K562 (cell line): ENCODE data around the gene MYH6. TPM values are rescaled to one million over a fixed set of nuclear protein-coding genes. Genes with fewer than 3 reads are reported as not detected.

Source experiments
- ATAC-seq: fragments of 200-7000 bp; cut with Tn5 transposase; 3 replicates; pipeline ENCODE4 v1.9.1; 2020; ENCODE audit warnings: moderate library complexity
- BruUV-seq: library from RNA; stranded (reverse); fragments of 400-500 nt; replicated peaks from 2 replicates; lab custom pipeline; 2021; lab: Mats Ljungman, UMichigan
- CTCF ChIA-PET: fragments of 300-600 bp; formaldehyde crosslinking; extraction: SDS; loops from one replicate; lab custom pipeline; 2021; ENCODE audit warnings: low intra/inter-chr PET ratio; lab: Yijun Ruan, JAX
- POLR2A ChIA-PET: fragments of 300-600, 350-650 bp; sonication (Branson Sonifier 250); formaldehyde crosslinking; extraction: SDS; loops from one replicate; lab custom pipeline; 2021; ENCODE audit warnings: antibody characterized with exemption, inconsistent platforms; lab: Yijun Ruan, JAX
- DNase-seq, 4 experiments: peaks; one replicate each; pipeline versions ENCODE4 v3.0.0 to v3.0.0-alpha.2; 2011 to 2018; ENCODE audit warnings: low spot score in 3 of 4, mixed read lengths in 3 of 4; ENCODE audit errors: extremely low read depth in 1 of 4
- FAIRE-seq: peaks from 2 replicates; lab custom pipeline; 2011; peaks lifted over from hg19 to GRCh38; lab: Jason Lieb, UNC
- H2AFZ ChIP-seq: 2 replicates; pipeline ENCODE4 v1.6.0; 2011; ENCODE audit warnings: low read depth, low read length, control low read depth, inconsistent platforms
- H3K27ac ChIP-seq: fragments of 200-600 bp; 3 replicates; pipeline ENCODE4 v1.8.0; 2011; ENCODE audit warnings: low read depth, mild to moderate bottlenecking, control low read depth, inconsistent platforms, low read length, moderate library complexity, mixed read lengths; ENCODE audit errors: extremely low read depth
- H3K27me3 ChIP-seq, 2 experiments: fragments of 300-600 bp in 1 of 2; 2 replicates in 1 of 2; 3 replicates in 1 of 2; pipeline versions ENCODE4 v1.6.0 to v1.8.0; 2011; ENCODE audit warnings: inconsistent platforms in 2 of 2, low read length in 2 of 2, mild to moderate bottlenecking in 1 of 2, mixed read lengths in 1 of 2, moderate library complexity in 1 of 2; ENCODE audit not compliant: control insufficient read depth in 2 of 2, insufficient read depth in 2 of 2
- H3K36me3 ChIP-seq: fragments of 300-600 bp; 3 replicates; pipeline ENCODE4 v1.8.0; 2011; ENCODE audit warnings: mild to moderate bottlenecking, low read length, inconsistent platforms; ENCODE audit not compliant: control insufficient read depth, insufficient read depth
- H3K4me1 ChIP-seq, 2 experiments: fragments of 200-600 bp in 1 of 2; replicated peaks in 1 of 2; 2 replicates in 1 of 2; 3 replicates in 1 of 2; pipeline versions ENCODE4 v1.5.1 to v1.8.0; 2011; ENCODE audit warnings: inconsistent platforms in 2 of 2, low read length in 2 of 2, mild to moderate bottlenecking in 1 of 2, mixed read lengths in 1 of 2, moderate library complexity in 1 of 2; ENCODE audit not compliant: control insufficient read depth in 2 of 2, insufficient read depth in 2 of 2
- H3K4me2 ChIP-seq: 2 replicates; pipeline ENCODE4 v1.6.1; 2011; ENCODE audit warnings: low read length, control low read depth, inconsistent platforms, mixed read lengths; ENCODE audit not compliant: insufficient read depth
- H3K4me3 ChIP-seq: fragments of 200-600 bp; sonication (generic), shearing (Covaris generic); 2 replicates; pipeline ENCODE4 v1.5.1; 2016; ENCODE audit warnings: control low read depth, inconsistent platforms
- H3K79me2 ChIP-seq: fragments of 200-600 bp; 3 replicates; pipeline ENCODE4 v1.8.0; 2011; ENCODE audit warnings: low read length, inconsistent platforms; ENCODE audit not compliant: control insufficient read depth, insufficient read depth
- H3K9ac ChIP-seq, 2 experiments: 2 replicates each; pipeline versions ENCODE4 v1.6.0 to v1.6.1; 2011; ENCODE audit warnings: low read depth in 2 of 2, low read length in 2 of 2, control low read depth in 1 of 2, inconsistent platforms in 1 of 2, mild to moderate bottlenecking in 1 of 2, mixed read lengths in 1 of 2; ENCODE audit not compliant: insufficient read depth in 1 of 2
- H3K9me1 ChIP-seq: one replicate; pipeline ENCODE4 v1.6.0; 2011; ENCODE audit warnings: inconsistent platforms, mild to moderate bottlenecking, low read length, moderate library complexity; ENCODE audit not compliant: control insufficient read depth, insufficient read depth
- H3K9me3 ChIP-seq: replicated peaks from 2 replicates; pipeline ENCODE4 v1.5.1; 2011; ENCODE audit warnings: low read depth, low read length, inconsistent platforms; ENCODE audit not compliant: control insufficient read depth, insufficient read depth
- H4K20me1 ChIP-seq: replicated peaks from 2 replicates; pipeline ENCODE4 v1.6.1; 2011; ENCODE audit warnings: low read length, inconsistent platforms, mixed read lengths; ENCODE audit not compliant: control insufficient read depth, insufficient read depth
- BCL6 ChIP-seq: fragments of 250-450 bp; sonication (Bioruptor Pico); IDR thresholded peaks from 2 replicates; pipeline ENCODE4 v1.4.0; 2020
- DDX20 ChIP-seq: fragments of 450-650 bp; IDR thresholded peaks from 2 replicates; pipeline ENCODE4 v1.6.1; 2016; ENCODE audit warnings: missing genetic modification characterization, low read depth, mild to moderate bottlenecking, missing compliant biosample characterization, moderate library complexity
- ELF2 ChIP-seq: fragments of 250-450 bp; sonication (Bioruptor Pico); IDR thresholded peaks from 2 replicates; pipeline ENCODE4 v1.5.0; 2021; ENCODE audit warnings: mild to moderate bottlenecking
- EP400 ChIP-seq: fragments of 450-650 bp; IDR thresholded peaks from 2 replicates; pipeline ENCODE4 v1.6.1; 2017; ENCODE audit warnings: antibody characterized with exemption, mild to moderate bottlenecking, moderate library complexity
- IRF9 ChIP-seq: fragments of 450-650 bp; IDR thresholded peaks from 2 replicates; pipeline ENCODE4 v1.6.1; 2016; ENCODE audit warnings: missing biosample characterization, missing genetic modification characterization
- KLF10 ChIP-seq: fragments of 250-450 bp; sonication (Bioruptor Pico); IDR thresholded peaks from 2 replicates; pipeline ENCODE4 v1.6.1; 2021; ENCODE audit warnings: matching md5 sums
- NCOA6 ChIP-seq: fragments of 450-650 bp; IDR thresholded peaks from 2 replicates; pipeline ENCODE4 v1.6.1; 2017; ENCODE audit warnings: mild to moderate bottlenecking
- RAD51 ChIP-seq: fragments of 450-650 bp; IDR thresholded peaks from 2 replicates; pipeline ENCODE4 v1.7.1; 2016; ENCODE audit warnings: low read depth, mild to moderate bottlenecking, borderline replicate concordance
- RCOR1 ChIP-seq, 2 experiments: IDR thresholded peaks; 2 replicates each; pipeline ENCODE4 v1.6.1; 2012; ENCODE audit warnings: low read depth in 2 of 2, low read length in 2 of 2, borderline replicate concordance in 1 of 2, improper control_type of control experiment in 1 of 2
- ZNF23 ChIP-seq: fragments of 250-450 bp; sonication (Bioruptor Pico); IDR thresholded peaks from 2 replicates; pipeline ENCODE4 v1.4.0; 2020; ENCODE audit warnings: mild to moderate bottlenecking
- ZNF282 ChIP-seq: sonication (generic); formaldehyde crosslinking; IDR thresholded peaks from 2 replicates; pipeline ENCODE4 v1.8.1; 2023; ENCODE audit warnings: missing genetic modification reagents
- ZNF609 ChIP-seq: sonication (generic); formaldehyde crosslinking; IDR thresholded peaks from 2 replicates; pipeline ENCODE4 v1.8.1; 2023; ENCODE audit warnings: missing genetic modification reagents, mild to moderate bottlenecking, borderline replicate concordance
- ZNF740 ChIP-seq, 3 experiments: fragments of 200-800 bp in 1 of 3; sonication (Bioruptor generic) in 1 of 3; sonication (generic) in 1 of 3; formaldehyde crosslinking in 1 of 3; IDR thresholded peaks; 2 replicates each; pipeline versions ENCODE4 v1.6.1 to v1.8.0; 2016 to 2022; ENCODE audit warnings: mild to moderate bottlenecking in 2 of 3, missing compliant biosample characterization in 2 of 3, missing genetic modification characterization in 2 of 3, missing genetic modification reagents in 1 of 3
- WGBS: fragments of 100-300 bp; shearing (Covaris generic); methylation state at CpG from one replicate; pipeline ENCODE4 v1.1.6; 2016; ENCODE audit warnings: low coverage, mixed read lengths; ENCODE audit not compliant: insufficient coverage; ENCODE audit errors: missing lambda C conversion rate; 5-methylcytosine and 5-hydroxymethylcytosine counted together
- in situ Hi-C: fragments of 300-500 bp; cut with MboI; formaldehyde crosslinking; loops from 4 replicates; pipeline ENCODE4 v1.15.0; 2018; ENCODE audit warnings: inconsistent platforms, mixed read lengths
- intact Hi-C: fragments of 100-400 bp; cut with micrococcal nuclease; formaldehyde crosslinking; loops from 2 replicates; pipeline ENCODE4 v1.14.2; 2022
- polyA plus RNA-seq, 8 experiments: library from polyadenylated mRNA; depleted of rRNA in 4 of 8; stranded (reverse) in 5 of 8; unstranded in 3 of 8; fragments of >200 nt; fragmentation: Nextera tagmentation in 2 of 8; fragmentation: Illumina TruSeq in 1 of 8; extraction: Ambion mirVana in 2 of 8; extraction: Trizol in 1 of 8; gene quantifications; 2 replicates each; pipeline versions ENCODE4 v1.2.1 to v1.2.3, GENCODE V29; 2011 to 2014; ENCODE audit warnings: inconsistent platforms in 1 of 8, missing spikeins in 1 of 8
- total RNA-seq, 7 experiments: library from RNA; depleted of rRNA in 6 of 7; stranded (reverse); fragments of >200 nt in 6 of 7; fragmentation: Illumina TruSeq in 2 of 7; extraction: Trizol in 2 of 7; gene quantifications; 2 replicates each; pipeline versions ENCODE4 v1.2.1 to v1.2.3, GENCODE V29; 2011 to 2021; ENCODE audit warnings: low replicate concordance in 1 of 7

MYH6 gene
- total and polyA plus RNA-seq, 9 of the 15 experiments (the other 6 are each of a cell fraction or from before 2014, with no cell fraction given), result not detected

- BruUV-seq, result no TSS peak
- intact Hi-C loops, result no loop called here
- H2AFZ ChIP-seq, result no peak overlapping the region
- WGBS, result 23% methylated on average over 4 of the region's 4 CpGs
- H3K4me2 ChIP-seq, result no peak overlapping the region
- no peak for DNase-seq
- peaks cover 10 to 56% of the 10 kb centered on the region in 2 experiments; a peak in 3 of 5 replicates for H3K27me3 ChIP-seq
- H3K9me1 ChIP-seq, result no peaks in the 10 kb centered on the region
- ChIA-PET CTCF (no interaction called here), POLR2A (interaction anchor here (0.6 kb wide), 2 partner anchors 10 to 169 kb away, joined by 3 read pairs; no protein-coding TSS in a partner anchor)
- no peak overlapping the region for H3K4me3 ChIP-seq
- peaks cover 0 to 6% of the 10 kb centered on the region in 2 experiments; a peak in 2 of 5 replicates for H3K4me1 ChIP-seq
- ATAC-seq, result no peak
- no peak for FAIRE-seq
- TF ChIP-seq RCOR1 (IDR thresholded peaks at IDR 0.05; ENCODE audit: borderline replicate concordance in 1 of 2, low read depth in 2 of 2, low read length in 2 of 2), result no peak
- TF ChIP-seq ZNF740 (CRISPR knock-in tag; IDR thresholded peaks at IDR 0.05), result no peak
- TF ChIP-seq ZNF740 (tag; IDR thresholded peaks at IDR 0.05), result no peak
- no peak for TF ChIP-seq ELF2
- TF ChIP-seq RAD51, result no peak
- TF ChIP-seq BCL6 (CRISPR knock-in tag), result no peak
- no peak for TF ChIP-seq DDX20 (tag)
- TF ChIP-seq KLF10 (CRISPR knock-in tag), result no peak
- no peak for TF ChIP-seq EP400
- no peak for TF ChIP-seq ZNF282 (CRISPR knock-in tag)
- no peak for TF ChIP-seq NCOA6
- no peak for TF ChIP-seq IRF9 (tag)
- TF ChIP-seq ZNF23 (CRISPR knock-in tag), result no peak
- TF ChIP-seq ZNF609 (CRISPR knock-in tag), result no peak
- no peak overlapping the region for H3K27ac ChIP-seq
- H3K36me3 ChIP-seq, result no peaks in the 10 kb centered on the region
- H3K9ac ChIP-seq, result no peak overlapping the region
- no peaks in the 10 kb centered on the region for H3K9me3 ChIP-seq
- in situ Hi-C loops, result no loop called here
- no peaks in the 10 kb centered on the region for H4K20me1 ChIP-seq
- no peaks in the 10 kb centered on the region for H3K79me2 ChIP-seq
Observed at GRCh38 chr14:23398348-23398747, 9.7 kb downstream of the MYH6 start.
